IMR-90 (cell line): ENCODE results near the gene TANK. TPM values are rescaled to one million over a fixed set of nuclear protein-coding genes. Genes with fewer than 3 reads are reported as not detected.

Experiments
- ATAC-seq: fragments of 200-7000 bp; cut with Tn5 transposase; 2 replicates; pipeline ENCODE4 v1.9.1; 2020; ENCODE audit warnings: low read depth, mild to moderate bottlenecking, moderate library complexity
- BruUV-seq: library from RNA; stranded (reverse); fragments of 400-500 nt; replicated peaks from 2 replicates; lab custom pipeline; 2021; lab: Mats Ljungman, UMichigan
- CTCF ChIA-PET: fragments of 300-600 bp; formaldehyde crosslinking; extraction: SDS; loops from one replicate; lab custom pipeline; 2021; ENCODE audit warnings: antibody characterized with exemption; lab: Yijun Ruan, JAX
- POLR2A ChIA-PET: fragments of 300-600 bp; sonication (Branson Sonifier 250); formaldehyde crosslinking; loops from one replicate; lab custom pipeline; 2022; ENCODE audit warnings: antibody characterized with exemption; ENCODE audit not compliant: unreplicated experiment; lab: Charles Lee
- DNase-seq: peaks from one replicate; pipeline ENCODE4 v3.0.0; 2013
- H2AFZ ChIP-seq: replicated peaks from 2 replicates; pipeline ENCODE3; 2013; ENCODE audit warnings: low read length, mild to moderate bottlenecking; ENCODE audit not compliant: poor library complexity
- H2AK5ac ChIP-seq: 2 replicates; pipeline ENCODE4 v1.6.1; 2013; ENCODE audit warnings: low read depth, low read length, inconsistent platforms
- H2AK9ac ChIP-seq: replicated peaks from 2 replicates; pipeline ENCODE3; 2013; ENCODE audit warnings: mild to moderate bottlenecking, low read depth, low read length, moderate library complexity; ENCODE audit not compliant: poor library complexity
- H2BK120ac ChIP-seq: 2 replicates; pipeline ENCODE4 v1.6.1; 2013; ENCODE audit warnings: low read depth, low read length, inconsistent platforms
- H2BK15ac ChIP-seq: 3 replicates; pipeline ENCODE4 v1.6.1; 2013; ENCODE audit warnings: low read depth, low read length, inconsistent platforms
- H2BK20ac ChIP-seq: 2 replicates; pipeline ENCODE4 v1.6.1; 2013; ENCODE audit warnings: low read depth, mild to moderate bottlenecking, inconsistent platforms, low read length, moderate library complexity
- H2BK5ac ChIP-seq: 2 replicates; pipeline ENCODE4 v1.6.1; 2013; ENCODE audit warnings: mild to moderate bottlenecking, low read depth, low read length, inconsistent platforms; ENCODE audit not compliant: poor library complexity, severe bottlenecking
- H3K14ac ChIP-seq: replicated peaks from 2 replicates; pipeline ENCODE4 v1.6.1; 2013; ENCODE audit warnings: low read depth, low read length, inconsistent platforms
- H3K18ac ChIP-seq: 2 replicates; pipeline ENCODE4 v1.6.1; 2013; ENCODE audit warnings: low read depth, low read length, control low read depth
- H3K23ac ChIP-seq: 2 replicates; pipeline ENCODE4 v1.6.1; 2013; ENCODE audit warnings: low read depth, low read length, inconsistent platforms
- H3K27ac ChIP-seq: 2 replicates; pipeline ENCODE4 v1.5.1; 2013; ENCODE audit warnings: mild to moderate bottlenecking, control low read depth, low read length; ENCODE audit not compliant: insufficient read depth
- H3K27me3 ChIP-seq: 2 replicates; pipeline ENCODE4 v1.6.1; 2013; ENCODE audit warnings: low read length; ENCODE audit not compliant: control insufficient read depth, insufficient read depth
- H3K36me3 ChIP-seq: 2 replicates; pipeline ENCODE4 v1.6.1; 2013; ENCODE audit warnings: low read length, mixed read lengths; ENCODE audit not compliant: control insufficient read depth, insufficient read depth
- H3K4ac ChIP-seq: 2 replicates; pipeline ENCODE4 v1.6.1; 2013; ENCODE audit warnings: low read depth, low read length, inconsistent platforms
- H3K4me1 ChIP-seq: 2 replicates; pipeline ENCODE4 v1.6.1; 2013; ENCODE audit warnings: low read length, mixed read lengths; ENCODE audit not compliant: control insufficient read depth, insufficient read depth
- H3K4me2 ChIP-seq: 2 replicates; pipeline ENCODE4 v1.6.1; 2013; ENCODE audit warnings: low read depth, mild to moderate bottlenecking, control low read depth, low read length, moderate library complexity
- H3K4me3 ChIP-seq: 2 replicates; pipeline ENCODE4 v1.5.1; 2013; ENCODE audit warnings: low read depth, mild to moderate bottlenecking, control low read depth, low read length, moderate library complexity; ENCODE audit not compliant: insufficient read depth
- H3K56ac ChIP-seq: 2 replicates; pipeline ENCODE4 v1.6.1; 2013; ENCODE audit warnings: low read length, inconsistent platforms; ENCODE audit not compliant: insufficient read depth; ENCODE audit errors: extremely low read depth
- H3K79me1 ChIP-seq, 2 experiments: 2 replicates each; pipeline ENCODE4 v1.6.1; 2013; ENCODE audit warnings: low read length in 2 of 2, inconsistent platforms in 1 of 2, low read depth in 1 of 2
- H3K9ac ChIP-seq: 2 replicates; pipeline ENCODE4 v1.6.1; 2013; ENCODE audit warnings: low read depth, low read length, control low read depth
- H3K9me1 ChIP-seq: 2 replicates; pipeline ENCODE4 v1.6.1; 2013; ENCODE audit warnings: low read length, inconsistent platforms; ENCODE audit not compliant: insufficient read depth
- H3K9me3 ChIP-seq: 2 replicates; pipeline ENCODE4 v1.6.1; 2013; ENCODE audit warnings: low read length; ENCODE audit not compliant: control insufficient read depth, insufficient read depth
- H4K20me1 ChIP-seq: 2 replicates; pipeline ENCODE4 v1.6.1; 2013; ENCODE audit warnings: low read length, inconsistent platforms; ENCODE audit not compliant: insufficient read depth
- H4K5ac ChIP-seq: 2 replicates; pipeline ENCODE4 v1.6.1; 2013; ENCODE audit warnings: mild to moderate bottlenecking, low read depth, low read length, control low read depth
- H4K8ac ChIP-seq, 2 experiments: 2 replicates each; pipeline ENCODE4 v1.6.1; 2013; ENCODE audit warnings: low read depth in 2 of 2, low read length in 2 of 2, control low read depth in 1 of 2, inconsistent platforms in 1 of 2
- H4K91ac ChIP-seq: 2 replicates; pipeline ENCODE4 v1.6.1; 2013; ENCODE audit warnings: low read depth, low read length, inconsistent platforms; ENCODE audit not compliant: insufficient read depth
- CHD1 ChIP-seq: IDR thresholded peaks from 2 replicates; pipeline ENCODE4 v1.6.1; 2012; ENCODE audit warnings: low read depth, low read length, improper control_type of control experiment
- CTCF ChIP-seq: conservative IDR thresholded peaks from 2 replicates; pipeline ENCODE4 v1.5.1; 2012; ENCODE audit warnings: mild to moderate bottlenecking, low read depth, low read length, improper control_type of control experiment
- ELK1 ChIP-seq: fragments of 150-350 bp; IDR thresholded peaks from 2 replicates; pipeline ENCODE4 v1.6.1; 2016; ENCODE audit warnings: low read depth, mild to moderate bottlenecking, low read length, moderate library complexity, borderline replicate concordance
- FOS ChIP-seq: fragments of 150-350 bp; IDR thresholded peaks from 2 replicates; pipeline ENCODE4 v1.6.1; 2016; ENCODE audit warnings: low read depth, low read length
- MAFK ChIP-seq: IDR thresholded peaks from 2 replicates; pipeline ENCODE4 v1.6.1; 2012; ENCODE audit warnings: low read depth, low read length, improper control_type of control experiment
- POLR2A ChIP-seq: IDR thresholded peaks from 2 replicates; pipeline ENCODE4 v1.6.1; 2012; ENCODE audit warnings: mild to moderate bottlenecking, low read depth, low read length
- RCOR1 ChIP-seq: IDR thresholded peaks from 2 replicates; pipeline ENCODE4 v1.6.1; 2012; ENCODE audit warnings: mild to moderate bottlenecking, low read length, improper control_type of control experiment; ENCODE audit not compliant: insufficient replicate concordance
- WGBS, 2 experiments: methylation state at CpG; one replicate each; pipeline versions ENCODE4 v1.1.5 to v1.1.7; 2013; ENCODE audit warnings: missing lambda C conversion rate in 2 of 2; ENCODE audit not compliant: insufficient read length in 1 of 2; ENCODE audit errors: extremely low coverage in 2 of 2; 5-methylcytosine and 5-hydroxymethylcytosine counted together
- dilution Hi-C: fragments of 300-500 bp; cut with HindIII; formaldehyde crosslinking; loops from one replicate; pipeline ENCODE4 v1.14.3; 2018; ENCODE audit warnings: low sequenced_read_pairs; ENCODE audit not compliant: unreplicated experiment
- in situ Hi-C: fragments of 300-500 bp; cut with MboI; formaldehyde crosslinking; loops from 3 replicates; pipeline ENCODE4 v1.14.3; 2019; ENCODE audit warnings: low sequenced_read_pairs, inconsistent platforms, mixed read lengths
- intact Hi-C: fragments of 100-400 bp; cut with micrococcal nuclease; formaldehyde crosslinking; loops from 2 replicates; pipeline ENCODE4 v1.10.0; 2022
- polyA plus RNA-seq, 3 experiments: library from polyadenylated mRNA; depleted of rRNA; stranded (reverse); fragments of >200 nt; gene quantifications; 2 replicates each; pipeline ENCODE4 v1.2.3, GENCODE V29; 2012; ENCODE audit warnings: low replicate concordance in 1 of 3
- total RNA-seq: library from RNA; depleted of rRNA; stranded (reverse); fragments of >200 nt; gene quantifications from 2 replicates; pipeline ENCODE4 v1.2.3, GENCODE V29; 2012
- TF ChIP-seq, protein P1 (sequence below): fragments of 150-350 bp; IDR thresholded peaks from 2 replicates; pipeline ENCODE4 v1.6.1; 2017; ENCODE audit warnings: mild to moderate bottlenecking, antibody characterized with exemption, low read length, low read depth

The TANK gene
- total and polyA plus RNA-seq, 2 of the 4 experiments (the other 2 are of a cell fraction), result 25.4 to 41.9 TPM

DNA sequence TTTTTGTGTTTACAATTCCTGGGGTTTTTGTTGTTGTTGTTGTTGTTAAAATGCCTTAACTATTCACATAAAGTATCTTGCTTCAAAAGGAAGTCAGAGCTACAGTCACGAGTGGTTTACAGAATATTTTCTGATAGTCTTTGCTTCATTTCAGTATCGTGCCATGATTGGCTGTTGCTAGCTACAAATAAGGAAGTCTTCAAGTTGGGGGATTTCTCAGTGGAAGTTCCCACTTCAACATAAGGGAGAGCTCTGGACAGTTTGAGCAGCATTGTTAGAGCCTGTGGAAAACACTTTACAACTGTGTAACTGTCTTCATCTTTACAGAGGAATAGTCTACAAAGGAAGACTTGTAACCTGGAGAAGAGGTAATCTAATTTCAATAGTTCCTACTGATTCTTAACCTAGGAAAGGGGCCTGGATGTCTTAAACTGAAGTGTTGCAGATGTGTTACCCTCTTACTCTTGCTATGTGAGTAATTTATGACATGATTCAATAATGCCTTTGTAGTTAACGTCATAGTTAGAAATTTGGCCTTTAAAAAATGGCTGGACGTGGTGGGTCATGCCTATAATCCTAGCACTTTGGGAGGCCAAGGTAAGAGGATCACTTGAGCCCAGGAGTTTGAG, 23.4 kb upstream of the TANK start:
- Histone ChIP-seq H3K27me3 (no peaks in the 10 kb centered on the region), H4K91ac (no peak overlapping the region), H4K5ac (peak overlapping the region; percentile 68; the same call in 1 of the 2 replicates), H3K9ac (no peak overlapping the region), H2AK9ac (no peak overlapping the region), H3K4me3 (no peak overlapping the region), H3K9me3 (no peaks in the 10 kb centered on the region), H3K23ac (no peak overlapping the region), H3K18ac (peak overlapping the region; percentile 47; the same call in 1 of the 2 replicates), H4K8ac (peak overlapping the region in 1 of 2 experiments; percentile 14; a peak in 1 of 4 replicates), H2BK120ac (no peak overlapping the region), H4K20me1 (no peaks in the 10 kb centered on the region), H2AK5ac (no peak overlapping the region), H3K79me1 (no peaks in the 10 kb centered on the region), H3K4me2 (no peak overlapping the region; the same call in 1 of the 2 replicates), H3K36me3 (no peaks in the 10 kb centered on the region), H3K14ac (no peak overlapping the region), H2BK15ac (no peak overlapping the region), H3K27ac (no peak overlapping the region), H2BK20ac (no peak overlapping the region), H3K9me1 (no peaks in the 10 kb centered on the region), H3K4ac (no peak overlapping the region), H2AFZ (no peak overlapping the region), H2BK5ac (no peak overlapping the region), H3K56ac (no peak overlapping the region), H3K4me1 (peaks cover 9% of the 10 kb centered on the region)
- DNase-seq, result peak; percentile 69
- TF ChIP-seq MAFK (no peak), ELK1 (no peak), CHD1 (no peak), RCOR1 (no peak), POLR2A (no peak), CTCF (no peak), FOS (no peak)
- TF ChIP-seq, protein P1, sequence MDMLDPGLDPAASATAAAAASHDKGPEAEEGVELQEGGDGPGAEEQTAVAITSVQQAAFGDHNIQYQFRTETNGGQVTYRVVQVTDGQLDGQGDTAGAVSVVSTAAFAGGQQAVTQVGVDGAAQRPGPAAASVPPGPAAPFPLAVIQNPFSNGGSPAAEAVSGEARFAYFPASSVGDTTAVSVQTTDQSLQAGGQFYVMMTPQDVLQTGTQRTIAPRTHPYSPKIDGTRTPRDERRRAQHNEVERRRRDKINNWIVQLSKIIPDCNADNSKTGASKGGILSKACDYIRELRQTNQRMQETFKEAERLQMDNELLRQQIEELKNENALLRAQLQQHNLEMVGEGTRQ, result no peak
- WGBS, 2 experiments, result no CpG with 5 or more reads among the region's 4 CpGs
- BruUV-seq, result no TSS peak
- peak; percentile 43 for ATAC-seq
- intact Hi-C loops (no loop called here), in situ Hi-C loops (no loop called here), dilution Hi-C loops (no loop called here)
- POLR2A ChIA-PET, result no interaction called here
- CTCF ChIA-PET, result no interaction called here
